ENCODE measurements around the gene FBLN5. TPM values are rescaled to one million over a fixed set of nuclear protein-coding genes. Genes with fewer than 3 reads are reported as not detected.

FBLN5 gene
- total and polyA plus RNA-seq, 9 of the 15 experiments (the other 6 are each of a cell fraction or from before 2014, with no cell fraction given) = 0.11 to 0.22 TPM; not detected in 7

DNA sequence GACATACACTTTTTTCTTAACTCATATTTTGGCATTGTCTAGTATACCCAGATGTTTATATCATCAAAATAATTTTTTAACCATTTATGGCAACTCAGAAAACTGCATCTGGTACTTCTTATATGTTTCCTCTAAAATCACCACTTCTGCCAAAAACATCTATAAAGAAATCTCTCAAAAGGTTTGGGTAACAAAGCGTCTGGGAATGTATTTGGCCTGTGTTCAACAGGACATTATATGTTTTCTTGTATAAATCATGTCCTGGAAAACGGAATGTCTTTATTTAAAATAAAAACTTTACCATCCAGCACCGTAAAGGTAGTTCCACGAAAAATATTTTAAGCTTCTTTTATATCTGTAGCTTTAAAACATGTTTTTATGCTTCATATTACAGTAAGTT is 36.1 kb upstream of the FBLN5 start (continued):
- TF ChIP-seq, protein P1, sequence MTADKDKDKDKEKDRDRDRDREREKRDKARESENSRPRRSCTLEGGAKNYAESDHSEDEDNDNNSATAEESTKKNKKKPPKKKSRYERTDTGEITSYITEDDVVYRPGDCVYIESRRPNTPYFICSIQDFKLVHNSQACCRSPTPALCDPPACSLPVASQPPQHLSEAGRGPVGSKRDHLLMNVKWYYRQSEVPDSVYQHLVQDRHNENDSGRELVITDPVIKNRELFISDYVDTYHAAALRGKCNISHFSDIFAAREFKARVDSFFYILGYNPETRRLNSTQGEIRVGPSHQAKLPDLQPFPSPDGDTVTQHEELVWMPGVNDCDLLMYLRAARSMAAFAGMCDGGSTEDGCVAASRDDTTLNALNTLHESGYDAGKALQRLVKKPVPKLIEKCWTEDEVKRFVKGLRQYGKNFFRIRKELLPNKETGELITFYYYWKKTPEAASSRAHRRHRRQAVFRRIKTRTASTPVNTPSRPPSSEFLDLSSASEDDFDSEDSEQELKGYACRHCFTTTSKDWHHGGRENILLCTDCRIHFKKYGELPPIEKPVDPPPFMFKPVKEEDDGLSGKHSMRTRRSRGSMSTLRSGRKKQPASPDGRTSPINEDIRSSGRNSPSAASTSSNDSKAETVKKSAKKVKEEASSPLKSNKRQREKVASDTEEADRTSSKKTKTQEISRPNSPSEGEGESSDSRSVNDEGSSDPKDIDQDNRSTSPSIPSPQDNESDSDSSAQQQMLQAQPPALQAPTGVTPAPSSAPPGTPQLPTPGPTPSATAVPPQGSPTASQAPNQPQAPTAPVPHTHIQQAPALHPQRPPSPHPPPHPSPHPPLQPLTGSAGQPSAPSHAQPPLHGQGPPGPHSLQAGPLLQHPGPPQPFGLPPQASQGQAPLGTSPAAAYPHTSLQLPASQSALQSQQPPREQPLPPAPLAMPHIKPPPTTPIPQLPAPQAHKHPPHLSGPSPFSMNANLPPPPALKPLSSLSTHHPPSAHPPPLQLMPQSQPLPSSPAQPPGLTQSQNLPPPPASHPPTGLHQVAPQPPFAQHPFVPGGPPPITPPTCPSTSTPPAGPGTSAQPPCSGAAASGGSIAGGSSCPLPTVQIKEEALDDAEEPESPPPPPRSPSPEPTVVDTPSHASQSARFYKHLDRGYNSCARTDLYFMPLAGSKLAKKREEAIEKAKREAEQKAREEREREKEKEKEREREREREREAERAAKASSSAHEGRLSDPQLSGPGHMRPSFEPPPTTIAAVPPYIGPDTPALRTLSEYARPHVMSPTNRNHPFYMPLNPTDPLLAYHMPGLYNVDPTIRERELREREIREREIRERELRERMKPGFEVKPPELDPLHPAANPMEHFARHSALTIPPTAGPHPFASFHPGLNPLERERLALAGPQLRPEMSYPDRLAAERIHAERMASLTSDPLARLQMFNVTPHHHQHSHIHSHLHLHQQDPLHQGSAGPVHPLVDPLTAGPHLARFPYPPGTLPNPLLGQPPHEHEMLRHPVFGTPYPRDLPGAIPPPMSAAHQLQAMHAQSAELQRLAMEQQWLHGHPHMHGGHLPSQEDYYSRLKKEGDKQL (CRISPR knock-in tag; IDR thresholded peaks at IDR 0.05; ENCODE audit: borderline replicate concordance) = no peak
- TF ChIP-seq LCOR (CRISPR knock-in tag; IDR thresholded peaks at IDR 0.05) = no peak

DNA sequence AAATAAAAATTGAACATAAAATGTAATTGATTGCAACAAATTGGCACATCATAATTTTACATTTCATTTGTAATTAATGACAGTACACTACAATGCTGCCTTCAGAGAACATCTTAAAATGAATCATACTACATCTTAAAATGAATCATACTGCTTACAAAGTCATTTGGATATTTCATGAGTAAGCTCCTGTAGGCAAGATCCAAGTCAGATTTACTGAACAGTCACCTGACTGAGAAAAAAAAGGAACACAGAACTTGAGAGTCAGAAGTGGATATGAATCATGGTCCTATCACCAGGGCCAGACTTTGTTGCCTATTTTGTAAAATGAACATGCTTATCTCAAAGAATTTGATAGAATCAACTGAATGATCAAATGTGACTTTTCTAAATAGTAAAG is 32.7 kb upstream of the FBLN5 start:
- H3K4me2 ChIP-seq (ENCODE audit: insufficient read depth, low read length) = no peak overlapping the region
- ATAC-seq = no peak
- BruUV-seq (replicated peaks) = no TSS peak
- in situ Hi-C loops (cut with MboI) (no loop called here), intact Hi-C loops (cut with micrococcal nuclease) (no loop called here)
- ChIA-PET POLR2A (no interaction called here), CTCF (ENCODE audit: low intra/inter-chr PET ratio) (no interaction called here)
- H3K79me2 ChIP-seq (ENCODE audit: control insufficient read depth, insufficient read depth, low read length) = no peaks in the 10 kb centered on the region
- peaks cover 20% of the 10 kb centered on the region for H3K36me3 ChIP-seq (ENCODE audit: control insufficient read depth, insufficient read depth, low read length)
- H3K9me3 ChIP-seq (replicated peaks; ENCODE audit: control insufficient read depth, insufficient read depth, low read depth, low read length) = no peaks in the 10 kb centered on the region
- no peaks in the 10 kb centered on the region for H3K27me3 ChIP-seq (ENCODE audit: control insufficient read depth in 2 of 2, insufficient read depth in 2 of 2, low read length in 2 of 2)
- H3K9me1 ChIP-seq (ENCODE audit: control insufficient read depth, insufficient read depth, low read length) = no peaks in the 10 kb centered on the region
- no peak overlapping the region for H3K9ac ChIP-seq (ENCODE audit: insufficient read depth in 1 of 2, low read depth in 2 of 2, low read length in 2 of 2)
- no peak overlapping the region for H2AFZ ChIP-seq (ENCODE audit: low read depth, low read length)
- no peaks in the 10 kb centered on the region for H3K4me1 ChIP-seq (replicated peaks in 1 of 2; ENCODE audit: control insufficient read depth in 2 of 2, insufficient read depth in 2 of 2, low read length in 2 of 2)
- no peak overlapping the region for H3K4me3 ChIP-seq
- H3K27ac ChIP-seq (ENCODE audit: extremely low read depth, low read depth, low read length) = no peak overlapping the region
- peak in 3 of 4 experiments; percentile 10 to 11 (median 11) for DNase-seq (ENCODE audit: extremely low read depth in 1 of 4, low spot score in 3 of 4)
- no peaks in the 10 kb centered on the region for H4K20me1 ChIP-seq (replicated peaks; ENCODE audit: control insufficient read depth, insufficient read depth, low read length)
- no peak for FAIRE-seq
- peak; percentile 14; the same call in 1 of the 2 replicates for TF ChIP-seq JUND (IDR thresholded peaks at IDR 0.05; ENCODE audit: borderline replicate concordance, low read depth, low read length)
- no peak for TF ChIP-seq JUND (tag; IDR thresholded peaks at IDR 0.05; ENCODE audit: borderline replicate concordance, low read depth, low read length)
- no peak for TF ChIP-seq ZNF589 (CRISPR knock-in tag; IDR thresholded peaks at IDR 0.05; ENCODE audit: low read depth)
- TF ChIP-seq E2F3 (CRISPR knock-in tag; IDR thresholded peaks at IDR 0.05) = no peak
- TF ChIP-seq FOSL1 (tag; conservative IDR thresholded peaks at IDR 0.05) = peak; percentile 95
- TF ChIP-seq HEY1 (CRISPR knock-in tag; IDR thresholded peaks at IDR 0.05; ENCODE audit: borderline replicate concordance) = no peak
- peak; percentile 57 for TF ChIP-seq ARID1B (IDR thresholded peaks at IDR 0.05)
- no peak for TF ChIP-seq WHSC1 (IDR thresholded peaks at IDR 0.05; ENCODE audit: low read length)
- TF ChIP-seq MEIS2 (IDR thresholded peaks at IDR 0.05; ENCODE audit: partially characterized antibody) = peak; percentile 32
- TF ChIP-seq SNRNP70 (optimal IDR thresholded peaks at IDR 0.05; ENCODE audit: low read depth, low read length) = no peak
- TF ChIP-seq, protein P2, sequence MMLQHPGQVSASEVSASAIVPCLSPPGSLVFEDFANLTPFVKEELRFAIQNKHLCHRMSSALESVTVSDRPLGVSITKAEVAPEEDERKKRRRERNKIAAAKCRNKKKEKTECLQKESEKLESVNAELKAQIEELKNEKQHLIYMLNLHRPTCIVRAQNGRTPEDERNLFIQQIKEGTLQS (IDR thresholded peaks at IDR 0.05) = peak; percentile 61; the same call in 1 of the 2 replicates
- TF ChIP-seq, protein P2 (CRISPR knock-in tag; conservative IDR thresholded peaks at IDR 0.05) = no peak
- TF ChIP-seq TFE3 (CRISPR knock-in tag; IDR thresholded peaks at IDR 0.05) = no peak

Measured in K562 (cell line).